Measurements from ENCODE around the gene IFITM10.

The IFITM10 gene

GRCh38 chr11:1750481-1750839 lies at the start of gene IFITM10:
Gene IFITM10 (minus strand): TSS chr11:1750595. CDS start chr11:1750442, 153 bp downstream.
- no peak for FAIRE-seq

- no peak for FAIRE-seq
These were observed 47.2 kb upstream of the IFITM10 start for GRCh38 chr11:1797391-1798125.

- FAIRE-seq = no peak
These were observed 46.1 kb upstream of the IFITM10 start for GRCh38 chr11:1796413-1797011.

- peak; percentile 11 for FAIRE-seq
These were observed 42.7 kb upstream of the IFITM10 start for GRCh38 chr11:1793081-1793480.

- no peak for FAIRE-seq
These were observed 42.1 kb upstream of the IFITM10 start for GRCh38 chr11:1792461-1792860.

- no peak for FAIRE-seq
These were observed 41.5 kb upstream of the IFITM10 start for GRCh38 chr11:1791912-1792311.

GRCh38 chr11:1786466-1786865 lies 36.1 kb upstream of the IFITM10 start:
- no peak for FAIRE-seq

- FAIRE-seq = no peak
These were observed 35.5 kb upstream of the IFITM10 start for GRCh38 chr11:1785749-1786413.

GRCh38 chr11:1784761-1785650 lies 34.6 kb upstream of the IFITM10 start:
- no peak for FAIRE-seq

- FAIRE-seq = no peak
These were observed 33.5 kb upstream of the IFITM10 start for GRCh38 chr11:1783725-1784529.

GRCh38 chr11:1782831-1783724 lies 32.7 kb upstream of the IFITM10 start:
- FAIRE-seq = no peak

GRCh38 chr11:1782031-1782590 lies 31.7 kb upstream of the IFITM10 start:
- no peak for FAIRE-seq

GRCh38 chr11:1781593-1781975 lies 31.2 kb upstream of the IFITM10 start:
- FAIRE-seq = no peak

GRCh38 chr11:1780700-1781592 lies 30.6 kb upstream of the IFITM10 start:
- no peak for FAIRE-seq

GRCh38 chr11:1779806-1780699 lies 29.7 kb upstream of the IFITM10 start:
- no peak for FAIRE-seq

GRCh38 chr11:1779034-1779805 lies 28.8 kb upstream of the IFITM10 start:
- no peak for FAIRE-seq

- no peak for FAIRE-seq
These were observed 27.9 kb upstream of the IFITM10 start for GRCh38 chr11:1778141-1778911.

Measured in A204.1 (cell line).